Measurements from ENCODE around the gene TBC1D19. TPM values are rescaled to one million over a fixed set of nuclear protein-coding genes. Genes with fewer than 3 reads are reported as not detected.

TBC1D19 gene
- polyA plus RNA-seq, 1 donor: 10.4 TPM

DNA sequence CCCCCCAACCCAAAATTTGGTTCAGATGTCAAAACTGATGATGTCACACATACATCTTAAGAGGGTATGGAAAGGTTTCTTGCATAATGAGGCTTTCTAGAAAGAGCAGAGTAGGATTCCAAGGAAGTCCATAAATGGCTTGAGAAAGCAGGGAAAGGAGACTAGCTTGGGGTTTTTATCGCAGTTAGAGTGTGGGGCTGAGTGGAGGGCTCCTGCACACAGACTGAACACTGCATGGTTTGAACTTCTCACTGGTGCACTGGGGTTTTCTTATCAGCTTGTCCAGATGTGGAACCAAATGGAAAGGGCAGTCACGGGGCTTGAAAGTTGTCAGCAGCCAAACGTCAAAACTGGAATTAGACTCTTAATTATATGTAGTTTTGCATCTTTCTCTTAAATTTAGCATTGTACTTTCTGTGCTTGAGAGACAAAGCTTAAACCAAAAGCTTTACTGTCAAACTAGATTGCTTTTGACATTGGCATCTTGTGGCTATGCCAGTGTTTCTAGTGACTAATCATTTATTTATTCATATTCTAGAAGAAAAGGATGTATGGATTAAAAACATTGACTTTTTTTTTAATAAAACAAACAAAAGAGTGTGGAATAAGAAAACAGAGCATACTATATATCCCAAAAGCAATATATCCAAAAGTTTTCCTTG, 198.4 kb downstream of the TBC1D19 start:
- no peak for DNase-seq (ENCODE audit: low read depth)

DNA sequence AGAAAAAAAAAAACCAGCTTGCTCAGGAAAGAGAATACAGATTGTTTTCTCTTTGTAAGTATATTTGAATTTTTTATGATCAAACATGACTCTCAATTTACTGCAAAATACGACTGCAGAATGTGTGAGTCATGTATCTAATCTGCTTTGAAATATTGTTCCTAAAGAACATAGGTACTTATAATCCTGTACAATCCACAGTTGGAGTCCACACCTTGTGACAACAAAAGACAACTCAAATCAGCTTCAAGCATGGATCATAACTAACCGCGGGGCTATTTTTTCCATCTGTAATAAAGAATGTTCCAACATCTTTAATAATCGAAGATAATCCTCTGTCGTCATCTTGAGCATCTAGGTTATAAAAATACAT, 198.9 kb downstream of the TBC1D19 start:
- DNase-seq (ENCODE audit: low read depth): no peak

DNA sequence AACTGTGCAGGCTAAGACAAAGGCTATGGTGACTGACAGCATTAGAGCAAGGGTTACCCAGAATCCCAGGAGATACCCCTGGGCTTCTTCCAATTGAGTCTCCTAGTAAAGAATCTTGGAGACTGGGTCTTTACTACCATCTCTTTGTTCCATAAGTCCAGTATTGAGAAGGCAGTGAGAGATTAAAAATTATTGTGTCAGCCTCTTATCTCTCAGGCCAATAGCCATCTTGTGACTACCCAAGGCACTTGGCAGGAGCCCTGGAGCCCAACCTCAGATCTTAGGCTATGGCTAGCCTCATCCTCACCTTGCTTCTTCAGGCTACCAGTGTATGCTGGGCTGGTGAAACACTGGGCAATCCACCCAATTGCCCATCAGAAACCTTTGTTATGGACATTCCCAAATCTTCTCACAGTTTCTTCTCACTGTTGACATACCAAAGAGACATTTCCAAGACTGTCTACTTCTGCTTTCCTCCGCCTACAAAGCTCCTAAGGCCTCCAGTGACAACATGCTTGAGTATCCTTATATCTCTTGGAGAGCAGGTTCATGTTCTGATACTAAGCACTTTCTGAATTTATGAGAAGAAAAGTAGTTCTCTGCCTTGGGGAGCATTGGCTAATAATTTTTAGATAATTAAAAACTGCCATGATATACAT, 200.5 kb downstream of the TBC1D19 start:
- DNase-seq (ENCODE audit: low read depth): no peak

DNA sequence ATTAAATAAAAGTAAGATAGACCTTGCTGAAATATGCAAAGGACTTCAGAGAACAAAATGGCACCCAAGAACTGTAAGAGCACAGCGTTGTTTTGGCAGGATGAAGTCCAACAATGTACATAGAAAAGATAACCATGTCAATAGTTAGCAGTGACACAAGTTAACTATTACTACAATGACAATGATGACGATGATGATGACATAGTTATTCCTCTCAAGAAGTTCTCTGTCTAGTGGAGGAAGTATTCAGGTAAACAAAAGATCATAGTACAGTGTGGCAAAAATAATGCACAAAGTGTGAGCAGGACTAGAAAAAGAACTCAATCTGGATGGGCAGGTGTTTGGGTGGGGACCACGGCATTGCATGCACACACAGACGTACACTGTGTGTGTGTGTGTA, 201.4 kb downstream of the TBC1D19 start:
- DNase-seq (ENCODE audit: low read depth): no peak

DNA sequence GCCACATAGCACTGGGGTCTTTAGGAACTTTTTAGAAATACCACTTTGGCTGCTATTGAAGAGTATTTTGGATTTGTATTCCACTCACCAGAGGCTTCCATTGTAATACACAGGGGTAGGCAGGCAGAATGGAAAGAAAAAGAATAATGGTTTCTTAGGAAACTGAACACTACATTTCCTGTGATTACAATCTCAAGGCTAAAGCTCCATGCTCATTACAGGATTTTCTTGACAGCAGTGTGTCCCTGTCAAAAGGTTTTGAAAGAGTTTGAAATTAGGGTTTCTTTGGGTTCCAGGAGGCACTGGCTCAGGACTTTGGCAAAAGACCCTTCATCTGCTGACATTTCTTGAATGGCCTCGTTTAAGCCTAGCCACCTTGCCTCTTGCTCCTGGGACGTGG, 201.9 kb downstream of the TBC1D19 start:
- DNase-seq (ENCODE audit: low read depth): no peak

DNA sequence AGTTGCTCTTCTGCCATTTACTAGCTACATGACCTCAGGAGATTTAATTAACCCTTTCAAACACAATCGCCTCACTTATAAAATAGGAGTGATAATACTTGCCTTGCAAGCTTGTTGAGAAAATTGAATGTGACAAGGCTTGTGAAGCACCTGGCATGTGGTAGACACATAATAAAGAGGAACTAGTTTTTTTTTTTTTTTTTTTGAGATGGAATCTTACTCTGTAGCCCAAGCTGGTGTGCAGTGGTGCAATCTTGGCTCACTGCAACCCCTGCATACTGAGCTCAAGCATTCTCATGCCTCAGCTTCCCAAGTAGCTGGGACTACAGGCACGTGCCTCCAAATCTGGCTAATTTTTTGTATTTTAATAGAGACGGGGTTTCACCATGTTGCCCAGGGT, 203.0 kb downstream of the TBC1D19 start:
- DNase-seq (ENCODE audit: low read depth): no peak

DNA sequence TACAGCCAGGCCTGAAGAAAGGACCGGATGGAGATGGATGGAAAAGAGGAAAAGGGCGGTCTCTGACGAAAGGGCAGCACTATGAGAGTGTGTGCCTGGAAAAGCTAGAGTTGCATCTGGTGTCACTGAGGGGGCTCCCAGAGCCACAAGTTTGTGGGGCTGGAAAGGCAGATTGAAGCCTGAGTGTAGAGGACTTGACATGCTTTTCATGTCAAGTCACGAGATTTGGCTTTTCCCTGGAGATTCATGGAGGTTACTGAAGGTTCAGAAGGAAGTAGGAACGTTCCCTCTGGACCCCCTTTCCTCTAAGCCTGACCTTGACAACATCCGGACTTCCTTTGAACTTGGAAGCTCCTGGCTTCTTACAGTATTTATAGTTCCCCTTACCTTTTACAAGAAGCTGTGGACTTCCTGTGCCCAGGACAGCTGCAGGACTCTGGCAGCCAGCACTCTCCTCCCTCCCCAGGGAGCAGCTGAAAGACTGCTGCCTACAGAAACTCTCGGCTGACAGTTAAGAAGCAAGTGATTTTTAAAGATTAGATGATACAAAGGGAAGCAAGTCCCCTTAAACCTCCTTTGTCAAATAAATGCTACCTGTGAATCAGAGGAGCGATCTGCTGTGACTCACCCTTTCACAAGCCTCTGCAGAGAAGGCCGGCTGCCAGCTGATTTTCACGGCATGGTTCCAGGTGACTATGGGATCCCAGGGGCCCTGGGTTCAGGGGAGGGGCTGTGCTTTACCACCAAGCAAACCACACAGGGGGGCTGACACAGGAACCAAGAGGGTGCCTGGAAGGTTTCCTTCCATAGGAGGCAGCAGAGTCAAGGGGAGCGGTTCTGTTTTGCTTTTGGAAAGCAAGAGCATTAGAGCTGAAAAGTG, 203.8 kb downstream of the TBC1D19 start:
- DNase-seq (ENCODE audit: low read depth): no peak

DNA sequence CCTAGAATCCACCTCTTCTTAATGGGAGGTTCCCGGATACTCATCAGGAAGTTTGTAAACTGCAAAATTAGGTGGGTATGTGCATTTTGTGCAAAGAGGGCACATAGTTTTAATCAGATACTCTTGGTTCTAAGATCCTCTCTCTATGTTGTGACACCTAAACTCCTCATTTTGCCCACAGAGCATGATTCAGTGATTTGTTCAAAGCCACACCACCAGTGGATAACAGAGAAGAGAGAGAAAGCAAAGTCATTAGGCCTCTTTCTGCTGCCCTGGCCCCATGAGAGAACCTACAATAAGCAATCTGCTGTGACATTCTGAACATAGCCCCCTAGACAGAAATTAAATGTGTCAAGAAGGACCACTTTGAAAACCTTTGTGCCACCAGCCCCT, 204.5 kb downstream of the TBC1D19 start:
- no peak for DNase-seq (ENCODE audit: low read depth)

DNA sequence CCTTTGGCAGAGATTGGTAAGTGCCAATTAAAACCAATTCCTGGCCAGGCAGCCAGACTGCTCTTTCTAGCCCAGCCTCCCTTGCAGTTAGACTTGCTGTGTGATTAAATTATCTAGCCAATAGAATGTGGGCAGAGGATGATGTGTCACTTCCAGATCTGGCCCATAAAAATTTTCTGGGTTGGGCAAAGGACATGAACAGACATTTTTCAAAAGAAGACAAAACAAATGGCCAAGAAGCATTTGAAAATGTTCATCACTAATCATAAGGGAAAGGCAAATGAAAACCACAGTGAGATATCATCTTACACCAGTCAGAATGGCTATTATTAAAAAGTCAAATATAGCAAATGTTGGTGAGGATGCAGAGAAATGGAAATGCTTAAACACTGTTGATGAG, 205.3 kb downstream of the TBC1D19 start:
- no peak for DNase-seq (ENCODE audit: low read depth)

DNA sequence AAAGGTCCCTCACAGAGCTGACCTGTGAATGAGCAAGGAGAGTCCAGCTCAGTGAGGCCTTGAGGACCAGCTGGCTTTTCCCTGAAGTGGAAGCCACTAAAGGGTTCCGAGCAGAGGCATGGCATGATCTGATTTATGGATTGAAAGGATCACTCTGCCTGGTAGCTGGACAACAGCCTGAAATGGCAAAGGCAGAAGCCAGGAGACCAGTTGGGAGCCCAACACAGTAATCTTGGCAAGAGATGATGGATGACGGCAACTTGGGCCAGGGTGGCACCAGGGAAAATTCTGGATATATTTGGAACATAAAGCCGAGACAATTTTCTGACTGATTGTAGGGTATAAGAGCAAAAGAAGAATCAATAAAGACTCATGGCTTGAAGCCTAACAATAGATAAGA, 207.5 kb downstream of the TBC1D19 start:
- no peak for DNase-seq (ENCODE audit: low read depth)

DNA sequence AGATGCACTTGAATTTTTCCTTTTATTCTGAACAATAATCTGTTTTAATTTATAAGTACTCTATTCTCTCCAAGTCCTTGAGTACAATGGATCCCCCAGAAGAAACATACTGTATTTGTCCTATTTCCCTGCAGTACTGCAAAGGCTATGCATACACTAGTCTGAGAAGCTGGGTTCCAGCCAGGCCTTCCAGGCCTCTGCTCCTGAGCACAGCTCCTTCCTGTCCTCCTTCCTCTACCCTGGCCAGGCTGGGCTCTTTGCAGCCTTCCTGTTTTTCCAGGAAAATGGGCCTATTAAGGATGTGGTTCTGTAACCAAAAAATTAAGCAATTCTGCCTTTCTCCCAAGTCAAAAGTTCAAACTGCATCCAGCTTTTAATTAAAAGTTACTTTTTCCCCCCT, 208.8 kb downstream of the TBC1D19 start:
- no peak for DNase-seq (ENCODE audit: low read depth)

DNA sequence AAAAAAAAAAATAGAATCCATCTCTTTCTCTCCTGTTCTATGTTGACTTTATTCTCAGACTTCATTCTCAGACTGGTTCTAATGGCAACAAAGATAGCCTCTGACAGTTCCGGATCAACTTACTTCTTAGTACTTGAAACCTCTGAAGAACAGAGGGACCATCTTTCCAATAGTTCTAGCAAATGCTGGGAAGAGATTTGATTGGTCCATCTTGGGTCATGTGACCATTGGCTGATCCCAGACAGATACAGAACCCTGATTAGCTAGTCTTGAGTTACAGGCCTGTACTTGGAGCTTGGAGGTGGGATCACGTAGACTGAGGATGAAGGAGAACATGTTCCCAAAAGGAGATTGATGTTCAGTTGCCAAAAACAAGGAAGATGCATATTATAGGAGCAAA, 209.9 kb downstream of the TBC1D19 start:
- DNase-seq (ENCODE audit: low read depth): no peak

DNA sequence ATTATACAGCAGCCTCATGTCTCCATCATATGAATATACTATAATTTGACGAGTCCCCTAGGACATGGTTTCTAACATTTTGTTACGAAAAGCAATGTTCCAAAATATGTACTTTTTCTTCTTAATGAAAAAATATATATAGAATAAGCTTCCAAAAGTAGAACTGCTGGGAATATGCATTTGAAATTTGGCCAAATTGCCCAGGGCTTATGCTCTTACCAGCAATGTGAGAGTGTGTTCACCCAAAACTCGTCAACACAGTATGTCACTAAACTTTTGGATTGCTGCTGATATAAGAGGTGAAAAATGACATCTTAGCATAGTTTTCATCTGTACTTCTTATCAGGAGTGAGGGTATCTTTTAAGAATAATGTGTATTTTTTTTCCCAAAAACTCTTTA, 212.2 kb downstream of the TBC1D19 start:
- DNase-seq (ENCODE audit: low read depth): no peak

DNA sequence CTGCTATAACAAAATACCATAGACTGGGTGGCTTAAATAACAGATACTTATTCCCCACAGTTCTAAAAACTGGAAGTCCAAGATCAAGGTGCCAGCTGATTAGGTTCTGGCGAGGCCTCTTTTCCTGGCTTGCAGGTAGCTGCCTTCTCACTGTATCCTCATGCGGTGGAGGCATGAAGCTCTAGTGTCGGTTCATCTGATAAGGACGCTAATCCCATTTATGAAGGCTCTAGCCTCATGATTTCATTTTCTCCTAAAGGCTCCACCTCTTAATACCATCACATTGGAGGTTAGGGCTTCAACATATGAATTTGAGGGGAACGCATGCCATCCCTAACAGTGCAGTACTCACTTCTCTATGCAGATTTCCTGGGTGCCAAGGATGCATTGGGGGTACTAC, 218.9 kb downstream of the TBC1D19 start:
- DNase-seq (ENCODE audit: low read depth): no peak

DNA sequence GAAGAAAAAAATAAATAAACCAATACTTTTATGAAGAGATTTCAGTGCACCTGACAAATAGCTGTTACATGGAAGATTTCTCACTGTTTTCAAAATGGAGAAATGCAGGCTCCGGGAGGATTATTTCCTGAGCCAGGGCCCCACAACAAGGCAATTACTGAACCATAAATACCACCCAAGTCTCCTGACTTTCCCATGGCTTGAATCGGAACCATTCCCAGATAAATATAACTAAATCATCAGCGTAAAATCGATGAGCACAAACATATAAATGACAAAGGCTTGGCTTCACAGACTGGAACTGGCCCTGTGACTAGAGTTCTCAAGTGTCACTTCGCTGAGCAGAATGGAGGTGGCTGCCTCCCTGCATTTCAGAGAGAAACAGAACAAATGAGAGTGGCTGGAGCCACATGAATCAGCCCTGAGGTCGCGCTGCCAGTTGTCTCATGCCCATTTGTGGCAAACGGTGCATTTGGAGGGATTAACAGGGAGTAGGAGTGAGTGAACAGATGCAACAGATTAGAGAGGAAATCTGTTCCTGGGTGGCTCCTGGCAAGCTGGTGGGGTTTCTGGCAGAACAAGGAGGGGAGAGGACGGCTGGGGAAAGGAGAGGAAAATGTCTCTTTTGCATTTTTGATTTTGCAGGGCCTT, 219.5 kb downstream of the TBC1D19 start:
- DNase-seq (ENCODE audit: low read depth): no peak

DNA sequence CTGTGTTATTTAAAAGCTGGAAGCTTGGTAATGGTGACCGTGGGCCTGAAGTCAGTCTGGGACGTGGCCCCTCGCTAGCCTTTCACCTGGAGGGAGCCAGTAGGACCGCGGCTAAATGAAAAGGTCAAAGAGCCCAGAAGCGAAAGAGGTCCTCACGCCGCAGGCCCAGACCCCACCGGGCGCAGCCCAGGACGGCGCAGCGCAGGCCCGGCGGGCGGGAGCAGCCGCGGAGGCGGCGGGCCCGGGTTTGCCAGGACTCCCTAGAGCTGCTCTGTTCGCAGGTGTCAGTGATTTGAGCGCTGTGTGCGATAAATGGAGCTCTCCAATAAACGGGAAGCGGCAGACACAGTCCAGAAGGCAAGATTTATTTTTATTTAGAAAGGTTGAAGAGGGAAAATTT, 220.6 kb downstream of the TBC1D19 start:
- no peak for DNase-seq (ENCODE audit: low read depth)

DNA sequence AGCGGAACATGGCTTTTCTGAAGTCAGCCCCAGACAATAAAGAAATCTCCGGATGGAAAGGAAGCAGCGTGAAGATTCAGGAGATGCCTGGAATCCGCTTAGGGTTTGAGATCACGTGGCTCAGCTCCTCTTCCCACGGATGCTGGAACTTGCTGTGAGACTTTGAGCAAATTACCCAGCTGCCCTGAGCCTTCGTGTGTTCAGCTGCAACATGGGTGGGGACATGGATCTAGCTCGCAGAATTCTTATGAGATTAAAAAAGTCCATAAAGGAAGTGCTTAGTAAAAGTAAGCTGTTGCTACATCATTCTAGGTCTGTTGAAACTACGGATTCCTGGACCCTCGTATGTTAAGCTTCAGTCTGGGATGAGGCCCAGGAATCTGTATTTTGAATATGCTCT, 221.0 kb downstream of the TBC1D19 start:
- DNase-seq (ENCODE audit: low read depth): no peak

Other genes starting within 250 kb of the TBC1D19 start
- not detected for gene CCKAR, start 93.6 kb upstream of the TBC1D19 start, polyA plus RNA-seq (ENCODE audit: insufficient read length)

Data from forelimb muscle (tissue), 1 donor.